Measurements from ENCODE around the gene CYB561D1.

The CYB561D1 gene

GRCh38 chr1:109535481-109535880 is 41.6 kb downstream of the CYB561D1 start:
- TF ChIP-seq CTCF (IDR thresholded peaks at IDR 0.05; ENCODE audit: borderline replicate concordance, insufficient read depth, low read depth, low read length), result no peak
- H3K4me3 ChIP-seq (ENCODE audit: low read depth, low read length), result no peak overlapping the region

GRCh38 chr1:109535971-109536491 is 42.1 kb downstream of the CYB561D1 start:
- H3K4me3 ChIP-seq (ENCODE audit: low read depth, low read length), result no peak overlapping the region
- TF ChIP-seq CTCF (IDR thresholded peaks at IDR 0.05; ENCODE audit: borderline replicate concordance, insufficient read depth, low read depth, low read length), result no peak

- no peak overlapping the region for H3K4me3 ChIP-seq (ENCODE audit: low read depth, low read length)
- TF ChIP-seq CTCF (IDR thresholded peaks at IDR 0.05; ENCODE audit: borderline replicate concordance, insufficient read depth, low read depth, low read length), result no peak
Observed at GRCh38 chr1:109537450-109538178, 43.7 kb downstream of the CYB561D1 start.

DNA sequence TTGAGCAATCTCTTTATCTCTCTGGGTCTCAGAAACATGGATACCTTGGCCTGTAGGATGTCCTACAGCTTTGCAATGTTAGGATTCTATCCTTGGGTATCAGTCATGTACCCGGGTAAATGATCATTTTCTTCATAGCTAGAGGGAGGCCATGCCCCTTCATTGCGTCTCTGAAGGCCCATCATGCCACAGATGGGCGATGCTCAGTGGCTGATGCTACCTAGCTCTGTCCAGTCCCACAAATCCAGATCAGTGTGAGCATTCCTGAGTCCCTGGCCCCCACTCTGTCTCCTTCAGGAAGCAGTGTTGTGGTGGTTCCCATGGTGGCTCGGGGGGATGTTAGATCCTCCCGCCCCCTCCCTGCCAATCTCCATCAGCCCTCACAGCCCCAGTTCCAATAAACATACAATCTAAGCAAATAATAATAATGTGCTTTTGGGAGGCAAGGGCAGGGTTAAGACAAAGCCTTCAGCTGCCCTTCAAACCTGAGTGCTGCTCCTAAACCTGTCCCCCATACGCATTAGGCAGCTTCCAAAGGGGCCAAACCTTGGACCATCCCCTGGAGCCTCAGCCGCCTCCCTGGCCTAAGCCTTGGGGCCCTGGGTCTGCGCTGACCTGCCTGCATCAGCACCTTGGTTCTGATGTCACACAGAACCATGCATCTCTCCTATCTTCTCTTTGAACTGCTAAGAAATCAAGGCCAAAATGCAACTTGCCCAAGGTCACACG is 45.1 kb downstream of the CYB561D1 start:
- H3K4me3 ChIP-seq (ENCODE audit: low read depth, low read length), result no peak overlapping the region
- TF ChIP-seq CTCF (IDR thresholded peaks at IDR 0.05; ENCODE audit: borderline replicate concordance, insufficient read depth, low read depth, low read length), result no peak

DNA sequence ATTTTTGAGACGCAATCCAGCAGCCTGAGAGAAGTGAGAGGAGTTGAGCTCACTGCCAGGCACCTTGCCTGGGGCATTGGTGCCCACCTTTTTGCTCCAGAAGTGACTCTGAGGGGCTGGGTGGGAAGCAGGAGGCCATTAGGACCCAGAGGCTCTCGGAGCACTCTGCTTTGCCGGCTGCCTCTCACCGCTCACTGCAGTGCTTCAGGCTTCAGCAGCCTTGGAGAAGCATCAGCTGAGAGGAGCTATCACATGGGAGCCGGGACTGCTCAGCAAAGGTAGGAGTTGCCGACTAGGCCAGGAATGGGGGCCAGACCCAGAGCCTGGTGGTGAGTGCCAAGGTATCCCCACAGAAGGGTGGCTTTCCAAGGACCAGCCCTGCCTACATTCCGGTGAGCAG is 45.8 kb downstream of the CYB561D1 start, which contains the start of gene GPR61:
TSS of gene GPR61 (plus strand) at position 197 of the 400 bp plus-strand sequence. CDS start 3,151 bp downstream, outside the sequence.
- H3K4me3 ChIP-seq (ENCODE audit: low read depth, low read length), result no peak within 1 kb of the TSS
- no peak for TF ChIP-seq CTCF (IDR thresholded peaks at IDR 0.05; ENCODE audit: borderline replicate concordance, insufficient read depth, low read depth, low read length)

DNA sequence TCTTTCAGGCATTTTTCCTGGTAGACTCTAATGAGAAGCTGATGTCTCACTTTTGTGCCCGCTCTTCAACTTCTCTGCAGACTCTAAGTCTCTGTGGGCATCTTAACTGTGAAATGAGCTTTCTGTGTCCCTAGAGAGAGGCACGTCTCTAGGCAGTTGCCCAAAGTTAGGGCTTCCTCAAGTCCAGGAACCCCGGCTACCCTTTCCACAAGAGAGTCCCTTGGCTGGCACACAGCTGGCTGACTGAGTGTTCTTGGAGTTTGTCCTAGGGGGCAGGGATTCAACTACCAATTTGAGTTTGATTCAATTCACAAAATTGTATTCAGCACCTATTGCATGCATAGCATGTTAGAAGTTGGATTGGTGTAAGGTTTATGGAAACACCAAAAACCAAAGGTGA is 47.2 kb downstream of the CYB561D1 start:
- TF ChIP-seq CTCF (IDR thresholded peaks at IDR 0.05; ENCODE audit: borderline replicate concordance, insufficient read depth, low read depth, low read length), result no peak
- H3K4me3 ChIP-seq (ENCODE audit: low read depth, low read length), result no peak overlapping the region
